ENCODE results near the gene SELENOT. TPM values are rescaled to one million over a fixed set of nuclear protein-coding genes. Genes with fewer than 3 reads are reported as not detected.

SELENOT gene
- polyA plus RNA-seq, 1 of the 3 experiments (the other 2 are of a cell fraction) = 143 TPM

GRCh38 chr3:150635076-150635475 is 32.0 kb downstream of the SELENOT start:
- peaks cover 9% of the 10 kb centered on the region in 2 experiments for H3K36me3 ChIP-seq (replicated peaks in 1 of 2; ENCODE audit: control insufficient read depth in 1 of 2, insufficient read depth in 2 of 2, low read length in 1 of 2)
- H3K4me2 ChIP-seq = no peak overlapping the region
- H3K27me3 ChIP-seq (ENCODE audit: insufficient read depth) = no peaks in the 10 kb centered on the region
- TF ChIP-seq FOXJ3 (CRISPR knock-in tag; IDR thresholded peaks at IDR 0.05) = no peak
- no peak for TF ChIP-seq TCF12 (IDR thresholded peaks at IDR 0.05)
- TF ChIP-seq, protein P1, sequence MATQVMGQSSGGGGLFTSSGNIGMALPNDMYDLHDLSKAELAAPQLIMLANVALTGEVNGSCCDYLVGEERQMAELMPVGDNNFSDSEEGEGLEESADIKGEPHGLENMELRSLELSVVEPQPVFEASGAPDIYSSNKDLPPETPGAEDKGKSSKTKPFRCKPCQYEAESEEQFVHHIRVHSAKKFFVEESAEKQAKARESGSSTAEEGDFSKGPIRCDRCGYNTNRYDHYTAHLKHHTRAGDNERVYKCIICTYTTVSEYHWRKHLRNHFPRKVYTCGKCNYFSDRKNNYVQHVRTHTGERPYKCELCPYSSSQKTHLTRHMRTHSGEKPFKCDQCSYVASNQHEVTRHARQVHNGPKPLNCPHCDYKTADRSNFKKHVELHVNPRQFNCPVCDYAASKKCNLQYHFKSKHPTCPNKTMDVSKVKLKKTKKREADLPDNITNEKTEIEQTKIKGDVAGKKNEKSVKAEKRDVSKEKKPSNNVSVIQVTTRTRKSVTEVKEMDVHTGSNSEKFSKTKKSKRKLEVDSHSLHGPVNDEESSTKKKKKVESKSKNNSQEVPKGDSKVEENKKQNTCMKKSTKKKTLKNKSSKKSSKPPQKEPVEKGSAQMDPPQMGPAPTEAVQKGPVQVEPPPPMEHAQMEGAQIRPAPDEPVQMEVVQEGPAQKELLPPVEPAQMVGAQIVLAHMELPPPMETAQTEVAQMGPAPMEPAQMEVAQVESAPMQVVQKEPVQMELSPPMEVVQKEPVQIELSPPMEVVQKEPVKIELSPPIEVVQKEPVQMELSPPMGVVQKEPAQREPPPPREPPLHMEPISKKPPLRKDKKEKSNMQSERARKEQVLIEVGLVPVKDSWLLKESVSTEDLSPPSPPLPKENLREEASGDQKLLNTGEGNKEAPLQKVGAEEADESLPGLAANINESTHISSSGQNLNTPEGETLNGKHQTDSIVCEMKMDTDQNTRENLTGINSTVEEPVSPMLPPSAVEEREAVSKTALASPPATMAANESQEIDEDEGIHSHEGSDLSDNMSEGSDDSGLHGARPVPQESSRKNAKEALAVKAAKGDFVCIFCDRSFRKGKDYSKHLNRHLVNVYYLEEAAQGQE (IDR thresholded peaks at IDR 0.05; ENCODE audit: low read depth, low read length) = no peak
- TF ChIP-seq JUND (IDR thresholded peaks at IDR 0.05) = no peak
- no peak for TF ChIP-seq YY1 (IDR thresholded peaks at IDR 0.05; ENCODE audit: low read depth)
- no peak for TF ChIP-seq GATA2 (CRISPR knock-in tag; IDR thresholded peaks at IDR 0.05)
- no peak for TF ChIP-seq RCOR1 (IDR thresholded peaks at IDR 0.05; ENCODE audit: low read length)
- TF ChIP-seq MXI1 (IDR thresholded peaks at IDR 0.05; ENCODE audit: low read depth, low read length) = no peak
- TF ChIP-seq TAF1 (IDR thresholded peaks at IDR 0.05; ENCODE audit: borderline replicate concordance, low read depth, low read length) = no peak
- TF ChIP-seq SIN3A (IDR thresholded peaks at IDR 0.05; ENCODE audit: borderline replicate concordance, low read depth, low read length) = no peak
- TF ChIP-seq CHD2 (IDR thresholded peaks at IDR 0.05; ENCODE audit: low read length, partially characterized antibody) = no peak
- TF ChIP-seq FOXM1 (IDR thresholded peaks at IDR 0.05; ENCODE audit: low read depth) = no peak
- no peak for TF ChIP-seq ELF1 (IDR thresholded peaks at IDR 0.05)
- no peak for TF ChIP-seq MEF2A (IDR thresholded peaks at IDR 0.05; ENCODE audit: borderline replicate concordance, low read depth)
- TF ChIP-seq, protein P2, sequence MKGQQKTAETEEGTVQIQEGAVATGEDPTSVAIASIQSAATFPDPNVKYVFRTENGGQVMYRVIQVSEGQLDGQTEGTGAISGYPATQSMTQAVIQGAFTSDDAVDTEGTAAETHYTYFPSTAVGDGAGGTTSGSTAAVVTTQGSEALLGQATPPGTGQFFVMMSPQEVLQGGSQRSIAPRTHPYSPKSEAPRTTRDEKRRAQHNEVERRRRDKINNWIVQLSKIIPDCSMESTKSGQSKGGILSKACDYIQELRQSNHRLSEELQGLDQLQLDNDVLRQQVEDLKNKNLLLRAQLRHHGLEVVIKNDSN (IDR thresholded peaks at IDR 0.05; ENCODE audit: borderline replicate concordance, low read depth) = no peak
- TF ChIP-seq EP300 (IDR thresholded peaks at IDR 0.05; ENCODE audit: borderline replicate concordance in 1 of 2, low read depth in 1 of 2, low read length in 1 of 2) = no peak
- TF ChIP-seq FOSL2 (IDR thresholded peaks at IDR 0.05; ENCODE audit: borderline replicate concordance, low read depth) = no peak
- H2AFZ ChIP-seq (ENCODE audit: low read depth) = no peak overlapping the region
- CTCF ChIA-PET = no interaction called here
- no peaks in the 10 kb centered on the region for H3K79me2 ChIP-seq (ENCODE audit: insufficient read depth)
- no peaks in the 10 kb centered on the region for H3K9me3 ChIP-seq
- no peaks in the 10 kb centered on the region for H3K4me1 ChIP-seq (ENCODE audit: control insufficient read depth in 1 of 2, insufficient read depth in 2 of 2, low read depth in 1 of 2, low read length in 1 of 2)
- H3K9me2 ChIP-seq = no peaks in the 10 kb centered on the region
- no peak overlapping the region for H3K27ac ChIP-seq (ENCODE audit: low read depth in 2 of 2, low read length in 1 of 2)
- DNase-seq = no peak
- H3K4me3 ChIP-seq (ENCODE audit: low read depth in 2 of 2, low read length in 1 of 2) = no peak overlapping the region
- POLR2A ChIA-PET = no interaction called here
- no peaks in the 10 kb centered on the region for H3F3A ChIP-seq (replicated peaks; ENCODE audit: insufficient read depth)
- no peak overlapping the region for H3K9ac ChIP-seq
- H4K20me1 ChIP-seq (ENCODE audit: insufficient read depth) = no peaks in the 10 kb centered on the region
- 91% methylated on average over 6 of the region's 6 CpGs for WGBS (ENCODE audit: low lambda C conversion rate)

Measured in SK-N-SH (cell line).